ENCODE data around the gene GRM6. TPM values are rescaled to one million over a fixed set of nuclear protein-coding genes. Genes with fewer than 3 reads are reported as not detected.

The GRM6 gene
- total RNA-seq, 1 experiment from 2014 or later, result not detected

- Histone ChIP-seq H3K4me2 (ENCODE audit: insufficient read depth, insufficient read length, low read length) (peak within 1 kb of the TSS; percentile 56), H3T11ph (ENCODE audit: low read length) (no peak within 1 kb of the TSS), H3K14ac (ENCODE audit: insufficient read depth, low read length) (peak within 1 kb of the TSS; percentile 84; the same call in 1 of the 2 replicates), H4K8ac (replicated peaks; ENCODE audit: insufficient read length, low read depth, low read length) (no peak within 1 kb of the TSS), H4K5ac (ENCODE audit: insufficient read length, low read depth, low read length) (no peak within 1 kb of the TSS), H3K9me3 (ENCODE audit: control insufficient read depth, low read depth, low read length) (peaks cover 26% of the 10 kb centered on the region), H2BK20ac (ENCODE audit: low read depth, low read length, poor library complexity, severe bottlenecking) (no peak within 1 kb of the TSS), H4K91ac (ENCODE audit: insufficient read length, low read depth, low read length) (no peak within 1 kb of the TSS), H2BK15ac (ENCODE audit: low read depth, low read length) (no peak within 1 kb of the TSS), H2BK120ac (ENCODE audit: low read depth, low read length, poor library complexity, severe bottlenecking) (no peak within 1 kb of the TSS), H2AFZ (ENCODE audit: low read length) (peak within 1 kb of the TSS; percentile 50), H2BK5ac (ENCODE audit: insufficient read length, low read length) (no peak within 1 kb of the TSS), H3K56ac (ENCODE audit: insufficient read length, low read depth, low read length) (no peak within 1 kb of the TSS), H3K27me3 (ENCODE audit: insufficient read depth, low read length) (no peaks in the 10 kb centered on the region), H4K20me1 (ENCODE audit: control insufficient read depth, insufficient read depth, insufficient read length) (no peaks in the 10 kb centered on the region), H3K23ac (ENCODE audit: insufficient read length, low read depth, low read length) (no peak within 1 kb of the TSS), H3K27ac (ENCODE audit: insufficient read length, low read depth, low read length) (no peak within 1 kb of the TSS), H3K79me2 (ENCODE audit: insufficient read depth, low read length) (no peaks in the 10 kb centered on the region), H3K4me1 (ENCODE audit: insufficient read depth, low read length) (no peaks in the 10 kb centered on the region), H2BK12ac (ENCODE audit: insufficient read length, low read depth, low read length) (no peak within 1 kb of the TSS), H3K4ac (ENCODE audit: low read depth, low read length) (no peak within 1 kb of the TSS), H3K23me2 (ENCODE audit: insufficient read length, low read depth, low read length, poor library complexity, severe bottlenecking) (peaks cover 3% of the 10 kb centered on the region), H3K18ac (ENCODE audit: insufficient read length, low read depth, low read length) (peak within 1 kb of the TSS; percentile 54), H3K9ac (ENCODE audit: extremely low read depth, insufficient read length, low read length) (no peak within 1 kb of the TSS), H3K79me1 (ENCODE audit: insufficient read depth, low read depth, low read length, poor library complexity, severe bottlenecking) (no peaks in the 10 kb centered on the region), H2AK5ac (ENCODE audit: insufficient read length, low read length) (no peak within 1 kb of the TSS)
- no CpG with 5 or more reads among the region's 72 CpGs for WGBS (ENCODE audit: extremely low coverage, insufficient read length, low lambda C conversion rate)
- TF ChIP-seq, protein P1, sequence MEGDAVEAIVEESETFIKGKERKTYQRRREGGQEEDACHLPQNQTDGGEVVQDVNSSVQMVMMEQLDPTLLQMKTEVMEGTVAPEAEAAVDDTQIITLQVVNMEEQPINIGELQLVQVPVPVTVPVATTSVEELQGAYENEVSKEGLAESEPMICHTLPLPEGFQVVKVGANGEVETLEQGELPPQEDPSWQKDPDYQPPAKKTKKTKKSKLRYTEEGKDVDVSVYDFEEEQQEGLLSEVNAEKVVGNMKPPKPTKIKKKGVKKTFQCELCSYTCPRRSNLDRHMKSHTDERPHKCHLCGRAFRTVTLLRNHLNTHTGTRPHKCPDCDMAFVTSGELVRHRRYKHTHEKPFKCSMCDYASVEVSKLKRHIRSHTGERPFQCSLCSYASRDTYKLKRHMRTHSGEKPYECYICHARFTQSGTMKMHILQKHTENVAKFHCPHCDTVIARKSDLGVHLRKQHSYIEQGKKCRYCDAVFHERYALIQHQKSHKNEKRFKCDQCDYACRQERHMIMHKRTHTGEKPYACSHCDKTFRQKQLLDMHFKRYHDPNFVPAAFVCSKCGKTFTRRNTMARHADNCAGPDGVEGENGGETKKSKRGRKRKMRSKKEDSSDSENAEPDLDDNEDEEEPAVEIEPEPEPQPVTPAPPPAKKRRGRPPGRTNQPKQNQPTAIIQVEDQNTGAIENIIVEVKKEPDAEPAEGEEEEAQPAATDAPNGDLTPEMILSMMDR (conservative IDR thresholded peaks at IDR 0.05), result no peak
- peak; percentile 97 for DNase-seq
- Mint-ChIP-seq H3K27me3 (ENCODE audit: low read depth) (peaks cover 9% of the 10 kb centered on the region), H3K4me1 (peaks cover 4 to 7% of the 10 kb centered on the region in 2 experiments; a peak in 2 of 4 replicates), H3K4me3 (peak within 1 kb of the TSS; percentile 81 to 88), H3K9me3 (peaks cover 58 to 64% of the 10 kb centered on the region in 2 experiments), H3K27ac (peak within 1 kb of the TSS in 1 of 3 experiments; percentile 92; a peak in 2 of 7 replicates), H3K36me3 (ENCODE audit: insufficient read depth in 1 of 3, low read depth in 3 of 3) (peaks cover 35 to 36% (median 35%) of the 10 kb centered on the region in 3 experiments)
These were observed 28.5 kb upstream of the GRM6 start, which contains the start of gene ZNF879 for GRCh38 chr5:179023528-179024189. ZNF879 (plus strand) TSS chr5:179023804; CDS start chr5:179025005, 1,201 bp downstream.

Data from H9 (cell line).